Measurements from ENCODE around the gene ZNHIT1. TPM values are rescaled to one million over a fixed set of nuclear protein-coding genes. Genes with fewer than 3 reads are reported as not detected.

ZNHIT1 gene
- polyA plus RNA-seq, 1 of the 3 experiments (the other 2 are of a cell fraction), result 101 TPM

DNA sequence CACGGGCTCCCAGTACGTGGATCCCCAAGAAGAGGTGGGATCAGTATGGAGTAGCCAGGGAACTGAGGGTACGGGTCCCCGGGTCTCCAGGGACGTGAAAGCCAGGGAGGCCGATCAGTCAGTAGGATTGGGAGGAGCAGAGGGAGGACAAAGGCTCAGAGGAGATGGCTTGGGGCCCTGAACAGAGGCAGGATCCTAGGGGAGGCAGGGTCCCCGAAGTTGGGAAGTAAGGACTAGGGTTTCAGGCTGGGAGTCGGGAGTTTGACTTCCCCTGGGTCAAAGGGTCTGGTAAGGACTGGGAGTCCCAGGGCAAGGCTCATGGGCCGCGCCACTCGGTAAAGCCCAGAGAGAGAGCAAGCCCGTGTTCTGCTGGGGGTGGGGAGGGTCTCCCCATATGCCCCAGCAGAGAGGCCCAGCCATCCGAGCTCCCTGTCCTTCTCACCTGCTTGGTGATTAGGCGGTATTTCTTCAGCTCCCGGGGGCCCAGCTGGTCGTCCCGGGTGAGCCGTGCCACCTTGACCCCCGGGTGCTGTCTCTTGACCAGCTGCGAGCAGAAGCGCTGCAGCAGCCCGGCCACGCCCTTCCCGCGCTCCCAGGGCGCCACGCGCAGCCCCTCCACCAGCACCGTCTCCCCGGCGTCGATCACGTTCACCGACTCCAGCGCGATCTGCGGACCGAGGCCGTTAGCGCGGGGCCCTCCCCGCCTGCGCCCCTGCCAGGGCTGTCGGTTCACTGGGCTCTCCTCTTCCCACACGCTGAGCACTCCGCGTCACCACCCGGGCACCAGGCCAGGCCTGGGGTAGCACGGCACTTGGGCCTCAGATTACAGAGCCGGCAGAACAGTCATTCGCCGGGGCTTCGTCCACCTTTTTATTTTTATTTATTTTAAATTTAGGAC is 44.9 kb upstream of the ZNHIT1 start:
- Histone ChIP-seq H3K4me2 (no peak overlapping the region), H3K4me3 (ENCODE audit: low read depth in 2 of 2, low read length in 1 of 2) (no peak overlapping the region), H3K9me3 (no peaks in the 10 kb centered on the region), H3K9ac (no peak overlapping the region), H3K27ac (ENCODE audit: low read depth in 2 of 2, low read length in 1 of 2) (no peak overlapping the region), H3K4me1 (ENCODE audit: control insufficient read depth in 1 of 2, insufficient read depth in 2 of 2, low read depth in 1 of 2, low read length in 1 of 2) (peaks cover 15 to 28% of the 10 kb centered on the region in 2 experiments), H3K27me3 (ENCODE audit: insufficient read depth) (peaks cover 6% of the 10 kb centered on the region; the same call in 1 of the 2 replicates), H3F3A (replicated peaks; ENCODE audit: insufficient read depth) (peaks cover 14% of the 10 kb centered on the region), H3K9me2 (no peaks in the 10 kb centered on the region), H3K36me3 (replicated peaks in 1 of 2; ENCODE audit: control insufficient read depth in 1 of 2, insufficient read depth in 2 of 2, low read length in 1 of 2) (no peaks in the 10 kb centered on the region), H3K79me2 (ENCODE audit: insufficient read depth) (no peaks in the 10 kb centered on the region), H2AFZ (ENCODE audit: low read depth) (no peak overlapping the region), H4K20me1 (ENCODE audit: insufficient read depth) (no peaks in the 10 kb centered on the region)
- whole genome bisulfite sequencing (ENCODE audit: low lambda C conversion rate), result 83% methylated on average over 41 of the region's 53 CpGs
- peak; percentile 33 for DNase-seq
- TF ChIP-seq JUND (IDR thresholded peaks at IDR 0.05), result no peak
- TF ChIP-seq YY1 (IDR thresholded peaks at IDR 0.05; ENCODE audit: low read depth), result no peak
- no peak for TF ChIP-seq FOXJ3 (CRISPR knock-in tag; IDR thresholded peaks at IDR 0.05)
- no peak for TF ChIP-seq REST (IDR thresholded peaks at IDR 0.05; ENCODE audit: low read depth, low read length)
- TF ChIP-seq CTCF (IDR thresholded peaks at IDR 0.05), result no peak
- no peak for TF ChIP-seq ELF1 (IDR thresholded peaks at IDR 0.05)
- CTCF ChIA-PET, result interaction anchor here (1.1 to 6.7 kb wide), 8 partner anchors 11 to 110 kb away, joined by 3 to 43 read pairs (median 5); partner anchors contain the start of gene FIS1
- POLR2A ChIA-PET, result interaction anchor here (2.0 kb wide), 1 partner anchor 7 kb away, joined by 8 read pairs; the partner anchor contains the start of gene VGF

- Histone ChIP-seq H3K4me3 (ENCODE audit: low read depth in 2 of 2, low read length in 1 of 2) (no peak overlapping the region), H3F3A (replicated peaks; ENCODE audit: insufficient read depth) (peaks cover 7% of the 10 kb centered on the region), H3K9ac (no peak overlapping the region), H3K4me2 (no peak overlapping the region), H4K20me1 (ENCODE audit: insufficient read depth) (no peaks in the 10 kb centered on the region), H3K36me3 (replicated peaks in 1 of 2; ENCODE audit: control insufficient read depth in 1 of 2, insufficient read depth in 2 of 2, low read length in 1 of 2) (no peaks in the 10 kb centered on the region), H2AFZ (ENCODE audit: low read depth) (no peak overlapping the region), H3K9me3 (no peaks in the 10 kb centered on the region), H3K79me2 (ENCODE audit: insufficient read depth) (no peaks in the 10 kb centered on the region), H3K27me3 (ENCODE audit: insufficient read depth) (peaks cover 11% of the 10 kb centered on the region; the same call in 1 of the 2 replicates), H3K4me1 (ENCODE audit: control insufficient read depth in 1 of 2, insufficient read depth in 2 of 2, low read depth in 1 of 2, low read length in 1 of 2) (peaks cover 8 to 22% of the 10 kb centered on the region in 2 experiments; a peak in 3 of 4 replicates), H3K9me2 (no peaks in the 10 kb centered on the region), H3K27ac (ENCODE audit: low read depth in 2 of 2, low read length in 1 of 2) (no peak overlapping the region)
- DNase-seq, result peak; percentile 80
- ChIA-PET POLR2A (interaction anchor here (0.6 to 2.0 kb wide), 3 partner anchors 8 to 567 kb away, joined by 3 to 8 read pairs (median 4); partner anchors contain the start of gene VGF), CTCF (interaction anchor here (1.1 to 6.7 kb wide), 8 partner anchors 11 to 109 kb away, joined by 3 to 43 read pairs (median 5); partner anchors contain the start of gene FIS1)
- 76% methylated on average over 16 of the region's 16 CpGs for WGBS (ENCODE audit: low lambda C conversion rate)
- TF ChIP-seq GABPA (IDR thresholded peaks at IDR 0.05; ENCODE audit: low read depth) (no peak), NFIC (IDR thresholded peaks at IDR 0.05; ENCODE audit: borderline replicate concordance) (no peak), RFX5 (IDR thresholded peaks at IDR 0.05; ENCODE audit: low read length) (no peak), CHD2 (IDR thresholded peaks at IDR 0.05; ENCODE audit: low read length, partially characterized antibody) (no peak), IRF3 (IDR thresholded peaks at IDR 0.05; ENCODE audit: low read depth, low read length) (no peak), MXI1 (IDR thresholded peaks at IDR 0.05; ENCODE audit: low read depth, low read length) (no peak), FOSL2 (IDR thresholded peaks at IDR 0.05; ENCODE audit: borderline replicate concordance, low read depth) (no peak), TEAD4 (IDR thresholded peaks at IDR 0.05; ENCODE audit: borderline replicate concordance, insufficient read depth) (no peak), POLR2AphosphoS5 (IDR thresholded peaks at IDR 0.05; ENCODE audit: low read depth, low read length) (no peak), TCF12 (IDR thresholded peaks at IDR 0.05) (no peak), RCOR1 (IDR thresholded peaks at IDR 0.05; ENCODE audit: low read length) (no peak)
- TF ChIP-seq, protein P1, sequence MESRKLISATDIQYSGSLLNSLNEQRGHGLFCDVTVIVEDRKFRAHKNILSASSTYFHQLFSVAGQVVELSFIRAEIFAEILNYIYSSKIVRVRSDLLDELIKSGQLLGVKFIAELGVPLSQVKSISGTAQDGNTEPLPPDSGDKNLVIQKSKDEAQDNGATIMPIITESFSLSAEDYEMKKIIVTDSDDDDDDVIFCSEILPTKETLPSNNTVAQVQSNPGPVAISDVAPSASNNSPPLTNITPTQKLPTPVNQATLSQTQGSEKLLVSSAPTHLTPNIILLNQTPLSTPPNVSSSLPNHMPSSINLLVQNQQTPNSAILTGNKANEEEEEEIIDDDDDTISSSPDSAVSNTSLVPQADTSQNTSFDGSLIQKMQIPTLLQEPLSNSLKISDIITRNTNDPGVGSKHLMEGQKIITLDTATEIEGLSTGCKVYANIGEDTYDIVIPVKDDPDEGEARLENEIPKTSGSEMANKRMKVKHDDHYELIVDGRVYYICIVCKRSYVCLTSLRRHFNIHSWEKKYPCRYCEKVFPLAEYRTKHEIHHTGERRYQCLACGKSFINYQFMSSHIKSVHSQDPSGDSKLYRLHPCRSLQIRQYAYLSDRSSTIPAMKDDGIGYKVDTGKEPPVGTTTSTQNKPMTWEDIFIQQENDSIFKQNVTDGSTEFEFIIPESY (IDR thresholded peaks at IDR 0.05; ENCODE audit: borderline replicate concordance, low read depth), result no peak
These were observed 44.2 kb upstream of the ZNHIT1 start for GRCh38 chr7:101173752-101174244.
